T-cell (primary cell): ENCODE measurements around the gene SRPX2. TPM values are rescaled to one million over a fixed set of nuclear protein-coding genes. Genes with fewer than 3 reads are reported as not detected.

Experiments
- ATAC-seq, 4 experiments: fragments of 200-7000 bp in 3 of 4; fragments of 150-1000 bp in 1 of 4; cut with Tn5 transposase; replicated peaks in 1 of 4; 1 replicate in 3 of 4; 2 replicates in 1 of 4; pipeline ENCODE4 v1.10.0; 2021; ENCODE audit warnings: moderate library complexity in 3 of 4, mild to moderate bottlenecking in 2 of 4, moderate number of reproducible peaks in 1 of 4
- CTCF ChIA-PET, 2 donors: fragments of 300-600 bp; sonication (Branson Sonifier 250); formaldehyde crosslinking; loops; one replicate each; lab custom pipeline; 2022; ENCODE audit warnings: antibody characterized with exemption in 2 of 2; lab: Charles Lee
- POLR2A ChIA-PET, 2 donors: fragments of 300-600 bp; sonication (Branson Sonifier 250); formaldehyde crosslinking; loops; one replicate each; lab custom pipeline; 2022; ENCODE audit warnings: antibody characterized with exemption in 2 of 2; lab: Charles Lee
- DNase-seq, 35 experiments: peaks; one replicate each; pipeline versions ENCODE4 v3.0.0 to v3.0.0-alpha.2; 2013 to 2023
- H3K27ac ChIP-seq: one replicate; pipeline ENCODE4 v1.5.1; 2013; ENCODE audit warnings: low read length
- H3K27me3 ChIP-seq, 2 experiments: replicated peaks in 1 of 2; 1 replicate in 1 of 2; 2 replicates in 1 of 2; pipeline versions ENCODE4 v1.6.1 to v1.7.0; 2013; ENCODE audit warnings: low read length in 1 of 2, mixed read lengths in 1 of 2; ENCODE audit not compliant: control insufficient read depth in 2 of 2, insufficient read depth in 2 of 2; ENCODE audit errors: extremely low read depth in 1 of 2
- H3K36me3 ChIP-seq, 2 donors: 1 replicate in 1 of 2; 2 replicates in 1 of 2; pipeline versions ENCODE4 v1.6.1 to v1.7.0; 2013; ENCODE audit warnings: low read length in 1 of 2; ENCODE audit not compliant: control insufficient read depth in 2 of 2, insufficient read depth in 1 of 2; ENCODE audit errors: extremely low read depth in 1 of 2
- H3K4me1 ChIP-seq, 2 experiments: 1 replicate in 1 of 2; 2 replicates in 1 of 2; pipeline versions ENCODE4 v1.6.1 to v1.7.0; 2013; ENCODE audit warnings: low read length in 2 of 2, mixed read lengths in 1 of 2; ENCODE audit not compliant: insufficient read depth in 2 of 2, control insufficient read depth in 1 of 2; ENCODE audit errors: extremely low read depth in 1 of 2
- H3K4me3 ChIP-seq, 2 donors: 1 replicate in 1 of 2; 2 replicates in 1 of 2; pipeline versions ENCODE4 v1.5.1 to v1.7.0; 2013; ENCODE audit warnings: mild to moderate bottlenecking in 2 of 2, low read length in 1 of 2, moderate library complexity in 1 of 2; ENCODE audit not compliant: control insufficient read depth in 1 of 2; ENCODE audit errors: extremely low read depth in 1 of 2
- H3K9me3 ChIP-seq: 2 replicates; pipeline ENCODE4 v1.7.0; 2013
- H3K27ac Mint-ChIP-seq, 2 donors: one replicate each; pipeline ENCODE4 v1.8.0; 2020 to 2021; ENCODE audit warnings: mild to moderate bottlenecking in 2 of 2, mixed read lengths in 2 of 2
- H3K27me3 Mint-ChIP-seq, 2 donors: one replicate each; pipeline ENCODE4 v1.8.0; 2021 to 2022; ENCODE audit warnings: mixed read lengths in 2 of 2
- H3K36me3 Mint-ChIP-seq: one replicate; pipeline ENCODE4 v1.8.0; 2021; ENCODE audit warnings: mixed read lengths
- H3K4me1 Mint-ChIP-seq, 3 donors: one replicate each; pipeline ENCODE4 v1.8.0; 2020 to 2022; ENCODE audit warnings: mixed read lengths in 3 of 3, mild to moderate bottlenecking in 1 of 3
- H3K4me3 Mint-ChIP-seq, 3 donors: one replicate each; pipeline ENCODE4 v1.8.0; 2020 to 2022; ENCODE audit warnings: mild to moderate bottlenecking in 3 of 3, mixed read lengths in 3 of 3, moderate library complexity in 3 of 3
- H3K9me3 Mint-ChIP-seq, 3 donors: one replicate each; pipeline ENCODE4 v1.8.0; 2020 to 2022; ENCODE audit warnings: mixed read lengths in 3 of 3
- WGBS: methylation state at CpG from one replicate; pipeline ENCODE4 v1.1.5; 2013; ENCODE audit warnings: missing lambda C conversion rate; ENCODE audit not compliant: insufficient coverage; 5-methylcytosine and 5-hydroxymethylcytosine counted together
- total RNA-seq, 35 experiments: library from RNA in 6 of 35; stranded (reverse) in 6 of 35; fragments of 120-200 nt in 1 of 35; gene quantifications; one replicate each; pipeline versions ENCODE4 v1.2.1 to v1.2.4 and lab custom pipeline; 2013 to 2026

The SRPX2 gene
- total RNA-seq, 5 donors from 2014 or later (not counting 1 experiment from before 2014, with no cell fraction given), result 0.18 TPM; not detected in 4

DNA sequence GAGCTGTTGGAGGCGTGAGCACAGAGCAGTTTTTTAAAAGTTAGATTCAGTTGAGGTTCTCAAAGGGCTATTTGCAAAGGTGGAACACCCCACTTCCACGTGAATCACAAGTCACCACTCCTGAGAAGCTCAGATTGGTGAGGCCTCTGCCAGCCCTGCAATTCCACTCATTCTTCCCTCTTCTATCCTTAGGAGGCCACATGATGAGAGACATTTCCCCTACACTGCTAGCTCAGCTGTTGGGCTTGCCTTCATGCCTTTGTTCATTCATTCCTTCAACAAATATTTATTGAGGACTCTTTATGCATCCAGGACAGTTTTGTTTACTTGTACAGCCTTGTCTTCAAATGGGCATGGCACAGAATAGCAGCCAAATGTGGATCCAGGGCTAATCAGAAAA lies 3.7 kb downstream of the SRPX2 start:
- H3K27me3 ChIP-seq, result peaks cover 0 to 3% of the 10 kb centered on the region in 2 experiments
- Mint-ChIP-seq H3K27me3 (peaks cover 11 to 35% of the 10 kb centered on the region in 2 donors), H3K9me3 (no peaks in the 10 kb centered on the region), H3K4me3 (no peak overlapping the region), H3K36me3 (no peaks in the 10 kb centered on the region), H3K27ac (no peak overlapping the region), H3K4me1 (no peaks in the 10 kb centered on the region)
- H3K27ac ChIP-seq, result no peak overlapping the region
- no peak overlapping the region for H3K4me3 ChIP-seq
- CTCF ChIA-PET, result no interaction called here
- WGBS, result 71% methylated on average over 1 of the region's 2 CpGs
- H3K9me3 ChIP-seq, result no peaks in the 10 kb centered on the region
- ATAC-seq (no peak), DNase-seq (no peak)
- POLR2A ChIA-PET, result no interaction called here
- no peaks in the 10 kb centered on the region for H3K4me1 ChIP-seq
- H3K36me3 ChIP-seq, result no peaks in the 10 kb centered on the region

DNA sequence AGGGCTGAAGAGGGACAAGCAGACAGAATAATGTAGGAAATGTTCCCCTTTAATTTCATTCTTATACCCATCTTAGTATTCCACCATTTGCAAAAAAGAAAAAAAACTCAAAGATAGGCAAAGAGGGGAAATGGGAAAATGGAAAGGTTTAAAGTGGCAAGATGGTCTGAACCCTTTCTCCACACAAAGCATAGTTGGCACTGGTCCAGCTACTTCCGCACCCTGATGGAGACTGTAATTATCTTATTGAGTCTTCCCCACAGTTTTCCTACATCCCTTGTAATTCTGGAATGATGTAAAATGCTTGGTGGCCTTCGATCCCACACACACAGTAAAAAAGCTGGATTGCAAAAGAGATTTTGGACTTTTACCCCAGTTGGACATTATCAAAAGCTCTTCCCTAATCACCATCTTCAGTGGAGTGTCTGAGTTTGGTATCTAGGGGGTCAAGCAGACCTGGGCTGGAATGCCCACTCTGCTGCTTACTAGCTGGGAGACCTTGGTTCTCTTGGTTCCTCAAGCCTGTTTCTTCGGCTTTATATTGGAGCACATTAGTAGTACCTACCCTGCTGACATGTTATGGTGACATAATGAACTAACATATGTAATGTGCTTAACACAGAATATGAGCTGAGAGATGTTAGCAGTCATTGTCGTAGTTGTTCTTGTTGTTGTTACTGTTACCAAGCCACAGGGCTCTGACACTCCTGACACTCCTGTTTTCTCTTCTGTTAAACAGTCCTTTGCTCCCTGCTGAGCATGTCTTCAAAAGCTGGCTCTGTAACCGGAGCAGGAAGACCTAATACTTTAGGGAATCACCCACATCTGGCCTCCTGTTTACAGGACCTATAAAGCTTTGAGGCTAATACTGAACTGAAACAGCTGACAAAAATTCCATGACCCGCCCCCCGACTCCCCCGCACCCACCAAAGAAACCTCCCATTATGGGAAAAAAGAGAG lies 4.7 kb downstream of the SRPX2 start:
- Histone ChIP-seq H3K4me1 (no peaks in the 10 kb centered on the region), H3K9me3 (no peaks in the 10 kb centered on the region), H3K27ac (no peak overlapping the region), H3K36me3 (no peaks in the 10 kb centered on the region), H3K27me3 (peaks cover 0 to 3% of the 10 kb centered on the region in 2 experiments), H3K4me3 (no peak overlapping the region)
- H3K4me3 Mint-ChIP-seq, result no peak overlapping the region
- no peak overlapping the region for H3K27ac Mint-ChIP-seq
- H3K4me1 Mint-ChIP-seq, result no peaks in the 10 kb centered on the region
- H3K36me3 Mint-ChIP-seq, result no peaks in the 10 kb centered on the region
- no peaks in the 10 kb centered on the region for H3K9me3 Mint-ChIP-seq
- ATAC-seq, result no peak
- no peak for DNase-seq
- peaks cover 11 to 35% of the 10 kb centered on the region in 2 donors for H3K27me3 Mint-ChIP-seq
- whole genome bisulfite sequencing, result no CpG with 5 or more reads among the region's 8 CpGs
- CTCF ChIA-PET, result no interaction called here
- POLR2A ChIA-PET, result no interaction called here

DNA sequence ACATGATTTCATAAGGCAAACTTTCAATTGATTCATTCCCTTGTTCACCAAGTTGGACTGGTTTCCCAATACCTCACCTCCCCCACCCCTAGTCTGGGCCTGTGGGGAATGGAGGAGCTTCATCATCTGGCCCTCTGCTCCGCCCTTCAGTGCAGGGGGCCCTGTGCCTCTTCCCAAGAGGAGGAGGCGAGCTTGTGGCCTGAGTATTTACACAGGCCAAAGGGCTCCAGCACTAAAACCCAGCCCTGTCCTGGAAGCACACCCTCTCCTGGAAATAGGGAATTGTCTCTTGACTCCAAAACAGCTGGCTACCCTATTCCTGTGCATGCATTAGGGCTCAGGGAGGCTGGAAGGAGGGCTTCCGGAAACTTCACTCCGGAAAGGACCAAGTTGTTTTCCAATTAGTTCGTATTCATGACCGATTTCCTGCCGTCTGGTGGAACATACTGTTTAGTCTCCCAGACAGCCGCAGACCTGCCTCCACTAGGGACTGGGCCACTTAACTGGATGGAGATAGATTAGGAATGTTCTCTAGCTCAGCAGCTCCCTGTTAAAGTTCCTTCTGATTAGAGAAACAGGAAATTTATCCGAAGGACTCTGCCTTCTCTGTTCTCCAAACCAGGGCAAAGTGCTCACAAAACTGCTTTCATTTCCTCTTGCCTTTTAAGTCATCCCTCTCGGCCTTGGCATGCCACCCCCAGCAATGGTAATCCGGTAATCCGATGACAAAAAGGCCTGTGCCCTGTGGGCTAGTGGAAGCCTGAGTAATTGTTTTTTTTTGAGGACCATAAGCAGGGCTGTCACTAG lies 5.8 kb downstream of the SRPX2 start:
- no peaks in the 10 kb centered on the region for H3K36me3 ChIP-seq
- Mint-ChIP-seq H3K36me3 (no peaks in the 10 kb centered on the region), H3K4me3 (no peak overlapping the region), H3K27ac (no peak overlapping the region), H3K4me1 (no peaks in the 10 kb centered on the region), H3K9me3 (no peaks in the 10 kb centered on the region), H3K27me3 (peaks cover 7 to 28% of the 10 kb centered on the region in 2 donors)
- no peaks in the 10 kb centered on the region for H3K9me3 ChIP-seq
- 100% methylated on average over 1 of the region's 12 CpGs for WGBS
- ChIA-PET CTCF (no interaction called here), POLR2A (no interaction called here)
- H3K4me1 ChIP-seq, result no peaks in the 10 kb centered on the region
- ATAC-seq (no peak), DNase-seq (no peak)
- no peak overlapping the region for H3K4me3 ChIP-seq
- no peak overlapping the region for H3K27ac ChIP-seq
- H3K27me3 ChIP-seq, result peaks cover 0 to 3% of the 10 kb centered on the region in 2 experiments

DNA sequence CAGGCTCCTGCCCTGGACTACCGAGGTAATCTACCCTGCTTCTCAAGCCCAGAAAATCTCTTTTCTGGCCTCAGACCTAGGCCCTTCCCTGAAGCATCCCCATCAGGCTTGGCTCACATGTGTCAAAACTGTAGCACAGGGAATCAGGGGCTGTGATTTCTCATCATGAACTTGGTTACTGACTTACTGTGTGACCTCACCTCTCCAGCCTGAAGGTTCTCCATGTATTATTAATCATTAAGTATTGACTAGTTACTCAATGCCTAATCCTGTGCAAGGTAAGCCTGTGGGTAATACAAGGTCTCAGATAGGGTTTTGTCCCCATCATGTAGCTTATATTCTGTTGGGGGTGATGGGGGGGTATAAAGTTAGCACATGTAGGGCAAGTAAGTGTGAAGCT lies 6.8 kb downstream of the SRPX2 start:
- H3K9me3 ChIP-seq, result no peaks in the 10 kb centered on the region
- Mint-ChIP-seq H3K9me3 (no peaks in the 10 kb centered on the region), H3K4me1 (no peaks in the 10 kb centered on the region), H3K36me3 (no peaks in the 10 kb centered on the region), H3K27me3 (peaks cover 4 to 23% of the 10 kb centered on the region in 2 donors), H3K27ac (no peak overlapping the region), H3K4me3 (no peak overlapping the region)
- H3K27ac ChIP-seq, result no peak overlapping the region
- ATAC-seq (no peak), DNase-seq (no peak)
- no peak overlapping the region for H3K4me3 ChIP-seq
- no peaks in the 10 kb centered on the region for H3K36me3 ChIP-seq
- CTCF ChIA-PET, result interaction anchor here (0.6 to 0.7 kb wide), 2 partner anchors 9 to 1505 kb away, joined by 3 to 4 read pairs; no protein-coding TSS in a partner anchor
- no peaks in the 10 kb centered on the region for H3K4me1 ChIP-seq
- WGBS, result no CpG with 5 or more reads among the region's 1 CpG
- H3K27me3 ChIP-seq, result no peaks in the 10 kb centered on the region
- POLR2A ChIA-PET, result interaction anchor here in 1 of 2 donors (0.6 kb wide), 1 partner anchor 62 kb away, joined by 3 read pairs; no protein-coding TSS in a partner anchor

DNA sequence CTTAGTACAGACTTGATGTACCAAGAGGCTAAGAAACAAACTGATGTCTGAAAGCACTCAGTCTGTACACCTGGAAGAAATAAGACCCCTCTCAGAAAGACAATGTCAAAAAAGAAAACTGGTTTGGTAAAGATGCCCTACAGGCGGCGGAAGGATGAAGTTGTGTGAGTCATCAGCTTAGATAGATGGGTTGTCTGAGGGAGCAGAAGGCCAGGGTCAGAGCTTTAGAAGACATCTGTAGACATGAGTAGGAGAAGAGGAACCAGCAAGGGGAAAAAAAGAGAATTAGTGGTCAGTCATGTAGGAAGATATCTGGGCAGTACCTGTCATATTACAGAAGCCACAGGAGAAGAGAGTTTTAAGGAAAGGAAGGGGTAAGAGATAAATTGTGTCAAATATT lies 8.3 kb downstream of the SRPX2 start:
- DNase-seq (no peak), ATAC-seq (no peak)
- WGBS, result no CpG with 5 or more reads among the region's 2 CpGs
- Mint-ChIP-seq H3K27me3 (peaks cover 2 to 23% of the 10 kb centered on the region in 2 donors), H3K9me3 (no peaks in the 10 kb centered on the region), H3K4me3 (no peak overlapping the region), H3K36me3 (no peaks in the 10 kb centered on the region), H3K27ac (no peak overlapping the region), H3K4me1 (no peaks in the 10 kb centered on the region)
- H3K36me3 ChIP-seq, result no peaks in the 10 kb centered on the region
- ChIA-PET POLR2A (no interaction called here), CTCF (no interaction called here)
- H3K4me1 ChIP-seq, result no peaks in the 10 kb centered on the region
- no peaks in the 10 kb centered on the region for H3K9me3 ChIP-seq
- no peak overlapping the region for H3K4me3 ChIP-seq
- no peak overlapping the region for H3K27ac ChIP-seq
- H3K27me3 ChIP-seq, result no peaks in the 10 kb centered on the region

DNA sequence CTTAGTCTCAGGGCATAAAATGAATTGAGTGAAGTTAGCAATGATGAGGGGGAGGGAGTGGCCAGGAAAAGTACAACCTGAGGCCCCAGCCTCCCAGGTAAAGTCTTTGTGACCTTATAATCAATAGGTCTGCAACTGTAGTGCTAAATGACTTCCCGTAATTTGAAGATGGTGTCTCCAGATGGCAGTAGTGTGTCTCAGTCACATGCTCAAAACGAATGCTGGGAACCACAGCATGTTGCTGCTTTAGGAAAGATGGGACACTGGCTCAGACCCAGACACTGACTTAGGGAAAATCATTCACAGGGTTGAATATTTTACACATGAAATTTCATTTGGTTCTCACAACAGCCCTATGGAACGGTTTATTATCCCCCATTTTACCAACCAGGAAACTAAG lies 10.3 kb downstream of the SRPX2 start:
- no peaks in the 10 kb centered on the region for H3K9me3 ChIP-seq
- H3K27ac ChIP-seq, result no peak overlapping the region
- no peaks in the 10 kb centered on the region for H3K27me3 ChIP-seq
- H3K36me3 ChIP-seq, result no peaks in the 10 kb centered on the region
- Mint-ChIP-seq H3K27ac (no peak overlapping the region), H3K27me3 (peaks cover 3 to 30% of the 10 kb centered on the region in 2 donors), H3K4me1 (no peaks in the 10 kb centered on the region), H3K36me3 (no peaks in the 10 kb centered on the region), H3K4me3 (no peak overlapping the region), H3K9me3 (no peaks in the 10 kb centered on the region)
- WGBS, result no CpG with 5 or more reads among the region's 3 CpGs
- no peak overlapping the region for H3K4me3 ChIP-seq
- POLR2A ChIA-PET, result interaction anchor here in 1 of 2 donors (0.6 kb wide), 1 partner anchor 287 kb away, joined by 3 read pairs; no protein-coding TSS in a partner anchor
- DNase-seq (peak in 1 of 35 experiments; percentile 1), ATAC-seq (no peak)
- CTCF ChIA-PET, result interaction anchor here in 1 of 2 donors (0.9 kb wide), 1 partner anchor 40 kb away, joined by 3 read pairs; no protein-coding TSS in a partner anchor
- H3K4me1 ChIP-seq, result no peaks in the 10 kb centered on the region
